ENCODE results near the gene INPP4A. TPM values are rescaled to one million over a fixed set of nuclear protein-coding genes. Genes with fewer than 3 reads are reported as not detected.
"Not testable (repeated sequence)": the region's sequence is repeated elsewhere in the genome, so short reads cannot be mapped to it uniquely, and the experiment has no call there.

Gene INPP4A
- total RNA-seq, 2 experiments from 2014 or later = 29.1 to 33.0 TPM

DNA sequence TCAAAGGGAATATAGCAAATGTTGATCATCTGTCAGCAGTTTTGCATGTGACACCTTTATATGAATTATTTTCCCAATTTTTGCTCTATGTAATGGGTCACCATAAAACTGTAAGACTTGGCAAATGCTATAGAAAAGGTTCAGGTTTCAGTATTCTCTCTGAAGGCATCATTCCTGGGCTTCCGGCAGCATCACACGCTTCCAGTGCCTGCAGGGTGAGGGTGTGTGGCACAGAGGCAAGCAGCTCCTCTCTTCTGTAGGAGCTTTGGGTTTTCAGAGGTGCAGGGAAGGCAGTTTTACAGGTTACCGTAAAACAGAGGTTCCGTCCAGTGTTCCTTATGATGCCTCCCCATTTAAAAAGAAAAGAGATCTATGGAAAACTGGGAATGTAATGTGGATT lies 144.8 kb downstream of the INPP4A start:
- DNase-seq (no peak), ATAC-seq (no peak)
- peaks cover 18% of the 10 kb centered on the region for H3K36me3 Mint-ChIP-seq (ENCODE audit: low read depth)
- POLR2A ChIA-PET = no interaction called here
- no peaks in the 10 kb centered on the region for H3K27me3 Mint-ChIP-seq
- H3K9me3 Mint-ChIP-seq (ENCODE audit: low read depth) = peaks cover 5% of the 10 kb centered on the region
- no peak overlapping the region for H3K27ac Mint-ChIP-seq
- H3K4me3 Mint-ChIP-seq = no peak overlapping the region
- CTCF ChIA-PET = interaction anchor here (1.1 kb wide), 1 partner anchor 10 kb away, joined by 4 read pairs; no protein-coding TSS in a partner anchor
- intact Hi-C loops (cut with DNase I, micrococcal nuclease) = no loop called here
- H3K4me1 Mint-ChIP-seq = peaks cover 8% of the 10 kb centered on the region

- DNase-seq (no peak), ATAC-seq (no peak)
- H3K27ac Mint-ChIP-seq = no peak overlapping the region
- no peaks in the 10 kb centered on the region for H3K27me3 Mint-ChIP-seq
- POLR2A ChIA-PET = no interaction called here
- peaks cover 31% of the 10 kb centered on the region for H3K36me3 Mint-ChIP-seq (ENCODE audit: low read depth)
- intact Hi-C loops (cut with DNase I, micrococcal nuclease) = no loop called here
- no peak overlapping the region for H3K4me3 Mint-ChIP-seq
- peaks cover 8% of the 10 kb centered on the region for H3K4me1 Mint-ChIP-seq
- CTCF ChIA-PET = interaction anchor here (1.2 kb wide), 1 partner anchor 9 kb away, joined by 5 read pairs; no protein-coding TSS in a partner anchor
- H3K9me3 Mint-ChIP-seq (ENCODE audit: low read depth) = peaks cover 5% of the 10 kb centered on the region
These were observed 147.9 kb downstream of the INPP4A start for GRCh38 chr2:98592565-98592964.

GRCh38 chr2:98594665-98595064 lies 150.0 kb downstream of the INPP4A start:
- H3K9me3 Mint-ChIP-seq (ENCODE audit: low read depth); H3K27me3 Mint-ChIP-seq; CTCF ChIA-PET; H3K4me1 Mint-ChIP-seq; H3K27ac Mint-ChIP-seq; H3K4me3 Mint-ChIP-seq; intact Hi-C loops (cut with DNase I, micrococcal nuclease); ATAC-seq; POLR2A ChIA-PET; DNase-seq: not testable (repeated sequence)
- H3K36me3 Mint-ChIP-seq (ENCODE audit: low read depth) = peaks cover 43% of the 10 kb centered on the region

- H3K27ac Mint-ChIP-seq = peak overlapping the region; percentile 70
- DNase-seq = no peak
- CTCF ChIA-PET = interaction anchor here (0.8 to 1.2 kb wide), 3 partner anchors 9 to 12 kb away, joined by 3 to 4 read pairs (median 3); partner anchors contain the start of genes COA5 and UNC50
- no peaks in the 10 kb centered on the region for H3K27me3 Mint-ChIP-seq
- no peak overlapping the region for H3K4me3 Mint-ChIP-seq
- peaks cover 6% of the 10 kb centered on the region for H3K4me1 Mint-ChIP-seq
- ATAC-seq = peak; percentile 30
- peaks cover 45% of the 10 kb centered on the region for H3K36me3 Mint-ChIP-seq (ENCODE audit: low read depth)
- intact Hi-C loops (cut with DNase I, micrococcal nuclease) = no loop called here
- POLR2A ChIA-PET = no interaction called here
- H3K9me3 Mint-ChIP-seq (ENCODE audit: low read depth) = peaks cover 2% of the 10 kb centered on the region
These were observed 154.2 kb downstream of the INPP4A start for GRCh38 chr2:98598781-98599428.

GRCh38 chr2:98601532-98602132 lies 157.0 kb downstream of the INPP4A start:
- peak; percentile 39 for DNase-seq
- H3K27ac Mint-ChIP-seq = no peak overlapping the region
- ATAC-seq = peak; percentile 69
- H3K4me1 Mint-ChIP-seq = peaks cover 30% of the 10 kb centered on the region
- intact Hi-C loops (cut with DNase I, micrococcal nuclease) = loop anchor here (2.0 to 10.0 kb wide), 3 partner anchors 157 to 607 kb away; partner anchors contain the start of genes INPP4A (in 1 of the 2) and TMEM131 (in 1 of the 2)
- H3K36me3 Mint-ChIP-seq (ENCODE audit: low read depth) = peaks cover 35% of the 10 kb centered on the region
- ChIA-PET POLR2A (no interaction called here), CTCF (interaction anchor here (0.5 to 1.3 kb wide), 4 partner anchors 32 to 212 kb away, joined by 3 to 4 read pairs (median 3); no protein-coding TSS in a partner anchor)
- H3K27me3 Mint-ChIP-seq = no peaks in the 10 kb centered on the region
- H3K4me3 Mint-ChIP-seq = no peak overlapping the region
- H3K9me3 Mint-ChIP-seq (ENCODE audit: low read depth) = no peaks in the 10 kb centered on the region

GRCh38 chr2:98604547-98604946 lies 159.9 kb downstream of the INPP4A start:
- Mint-ChIP-seq H3K27me3 (no peaks in the 10 kb centered on the region), H3K4me3 (no peak overlapping the region), H3K9me3 (ENCODE audit: low read depth) (no peaks in the 10 kb centered on the region), H3K36me3 (ENCODE audit: low read depth) (peaks cover 18% of the 10 kb centered on the region), H3K4me1 (peaks cover 38% of the 10 kb centered on the region), H3K27ac (peak overlapping the region; percentile 80)
- ChIA-PET CTCF (no interaction called here), POLR2A (no interaction called here)
- DNase-seq (peak; percentile 30), ATAC-seq (no peak)
- intact Hi-C loops (cut with DNase I, micrococcal nuclease) = loop anchor here (2.0 to 10.0 kb wide), 3 partner anchors 160 to 610 kb away; partner anchors contain the start of genes INPP4A (in 1 of the 2) and TMEM131 (in 1 of the 2)

DNA sequence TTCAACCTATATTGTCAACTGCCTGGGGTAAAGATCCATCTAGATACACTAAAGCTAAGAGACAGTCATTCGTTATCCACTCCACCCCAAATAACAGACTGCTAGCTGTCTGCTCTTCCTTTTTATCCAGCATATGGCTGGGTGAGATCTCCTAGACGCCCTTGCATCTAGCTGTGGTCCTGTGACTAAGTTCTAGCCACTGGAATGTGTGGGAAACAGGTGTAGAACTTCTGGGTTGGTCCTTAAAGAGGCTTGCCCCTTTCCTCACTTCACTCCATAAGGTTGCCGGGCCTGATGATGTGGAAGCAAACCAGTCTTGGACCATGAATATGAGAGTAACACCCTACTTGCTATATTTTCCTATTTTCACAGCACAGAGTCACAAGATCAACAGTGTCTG lies 160.4 kb downstream of the INPP4A start:
- H3K27me3 Mint-ChIP-seq = no peaks in the 10 kb centered on the region
- intact Hi-C loops (cut with DNase I, micrococcal nuclease) = loop anchor here (2.0 to 10.0 kb wide), 7 partner anchors 148 to 1957 kb away; partner anchors contain the start of genes ACTR1B (in 1 of the 2), EIF5B (in 1 of the 2), INPP4A (in 1 of the 2) and PDCL3 (in 1 of the 2)
- no peaks in the 10 kb centered on the region for H3K9me3 Mint-ChIP-seq (ENCODE audit: low read depth)
- ChIA-PET POLR2A (no interaction called here), CTCF (no interaction called here)
- peaks cover 18% of the 10 kb centered on the region for H3K36me3 Mint-ChIP-seq (ENCODE audit: low read depth)
- no peak overlapping the region for H3K4me3 Mint-ChIP-seq
- peak overlapping the region; percentile 80 for H3K27ac Mint-ChIP-seq
- DNase-seq (no peak), ATAC-seq (no peak)
- H3K4me1 Mint-ChIP-seq = peaks cover 43% of the 10 kb centered on the region

DNA sequence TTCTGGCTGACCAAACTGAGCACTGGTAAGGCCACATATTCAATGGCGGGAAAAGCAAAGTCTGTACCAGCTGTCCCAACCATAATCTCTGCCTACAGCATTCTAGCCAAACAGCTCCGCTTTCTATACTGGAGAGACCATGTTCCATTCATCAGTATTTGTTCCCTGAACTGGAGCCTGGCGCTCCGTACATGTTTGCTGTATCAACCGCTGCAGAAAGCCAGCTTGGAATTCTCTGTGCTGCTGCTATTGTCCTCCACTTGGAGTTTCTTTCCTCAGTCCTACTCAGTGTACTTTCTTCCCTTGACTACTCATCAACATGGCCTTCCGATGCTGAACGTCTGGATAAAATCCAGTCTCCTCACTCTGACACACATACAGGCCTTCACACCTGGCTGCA lies 161.8 kb downstream of the INPP4A start:
- ATAC-seq (no peak), DNase-seq (no peak)
- Mint-ChIP-seq H3K4me3 (peak overlapping the region; percentile 83), H3K27me3 (no peaks in the 10 kb centered on the region), H3K4me1 (peaks cover 56% of the 10 kb centered on the region), H3K9me3 (ENCODE audit: low read depth) (no peaks in the 10 kb centered on the region), H3K36me3 (ENCODE audit: low read depth) (peaks cover 23% of the 10 kb centered on the region), H3K27ac (peak overlapping the region; percentile 94)
- ChIA-PET CTCF (interaction anchor here (0.8 to 1.6 kb wide), 4 partner anchors 10 to 39 kb away, joined by 4 read pairs; no protein-coding TSS in a partner anchor), POLR2A (interaction anchor here (0.6 to 0.7 kb wide), 2 partner anchors 43 to 46 kb away, joined by 3 to 5 read pairs; no protein-coding TSS in a partner anchor)
- intact Hi-C loops (cut with DNase I, micrococcal nuclease) = loop anchor here (5.0 to 10.0 kb wide), 6 partner anchors 149 to 1956 kb away; partner anchors contain the start of genes ACTR1B (in 1 of the 2), EIF5B (in 1 of the 2), INPP4A (in 1 of the 2) and PDCL3 (in 1 of the 2)

- intact Hi-C loops (cut with DNase I, micrococcal nuclease) = loop anchor here (5.0 to 10.0 kb wide), 6 partner anchors 150 to 1955 kb away; partner anchors contain the start of genes ACTR1B (in 1 of the 2), EIF5B (in 1 of the 2), INPP4A (in 1 of the 2) and PDCL3 (in 1 of the 2)
- ATAC-seq (no peak), DNase-seq (no peak)
- no peaks in the 10 kb centered on the region for H3K27me3 Mint-ChIP-seq
- H3K36me3 Mint-ChIP-seq (ENCODE audit: low read depth) = peaks cover 24% of the 10 kb centered on the region
- POLR2A ChIA-PET = no interaction called here
- peaks cover 61% of the 10 kb centered on the region for H3K4me1 Mint-ChIP-seq
- peak overlapping the region; percentile 94 for H3K27ac Mint-ChIP-seq
- no peaks in the 10 kb centered on the region for H3K9me3 Mint-ChIP-seq (ENCODE audit: low read depth)
- CTCF ChIA-PET = interaction anchor here (0.6 to 1.6 kb wide), 5 partner anchors 8 to 229 kb away, joined by 3 to 4 read pairs (median 4); no protein-coding TSS in a partner anchor
- H3K4me3 Mint-ChIP-seq = peak overlapping the region; percentile 83
These were observed 162.4 kb downstream of the INPP4A start for GRCh38 chr2:98607104-98607503.

DNA sequence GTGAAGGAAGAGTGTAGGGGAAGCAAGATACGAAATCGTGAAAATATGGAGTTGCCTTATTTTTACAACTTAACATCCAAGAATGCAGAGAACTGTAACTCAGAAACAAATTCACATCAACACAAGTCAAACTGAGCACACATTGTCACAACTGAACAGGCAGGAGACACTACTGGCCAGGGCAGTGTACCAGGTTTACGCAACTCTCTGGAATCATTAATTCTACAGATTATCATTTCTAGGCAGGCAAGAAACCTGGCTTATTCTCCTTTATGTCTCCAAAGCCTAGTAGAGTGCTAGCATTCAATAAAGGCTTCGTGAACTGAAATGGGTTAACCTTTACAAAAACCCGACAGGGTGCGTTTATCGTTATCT lies 163.1 kb downstream of the INPP4A start:
- peaks cover 24% of the 10 kb centered on the region for H3K36me3 Mint-ChIP-seq (ENCODE audit: low read depth)
- DNase-seq (no peak), ATAC-seq (no peak)
- peak overlapping the region; percentile 83 for H3K4me3 Mint-ChIP-seq
- peaks cover 61% of the 10 kb centered on the region for H3K4me1 Mint-ChIP-seq
- CTCF ChIA-PET = interaction anchor here (0.6 to 1.5 kb wide), 2 partner anchors 9 to 228 kb away, joined by 3 read pairs; no protein-coding TSS in a partner anchor
- H3K9me3 Mint-ChIP-seq (ENCODE audit: low read depth) = no peaks in the 10 kb centered on the region
- intact Hi-C loops (cut with DNase I, micrococcal nuclease) = loop anchor here (1.0 to 10.0 kb wide), 10 partner anchors 150 to 1955 kb away; partner anchors contain the start of genes TXNDC9 (in 2 of the 2), ACTR1B (in 1 of the 2), C2orf15 (in 1 of the 2) and EIF5B (in 1 of the 2)
- H3K27me3 Mint-ChIP-seq = no peaks in the 10 kb centered on the region
- H3K27ac Mint-ChIP-seq = peak overlapping the region; percentile 94
- POLR2A ChIA-PET = no interaction called here

Data from activated CD4-positive, alpha-beta T cell treated with anti-CD3 and anti-CD28 coated beads for 36 hours (primary cell).